Esophagus muscularis mucosa (tissue), 4 donors: ENCODE data around the gene PSMB1. TPM values are rescaled to one million over a fixed set of nuclear protein-coding genes. Genes with fewer than 3 reads are reported as not detected.

Source experiments
- DNase-seq: peaks from one replicate; pipeline ENCODE4 v3.0.0-alpha.2; 2017; ENCODE audit errors: extremely low spot score
- H3K27ac ChIP-seq, 4 donors: fragments of 200-600 bp; sonication (generic); replicated peaks in 1 of 4; 1 replicate in 3 of 4; 2 replicates in 1 of 4; pipeline ENCODE4 v1.5.1; 2016 to 2019; ENCODE audit warnings: mild to moderate bottlenecking in 1 of 4
- H3K27me3 ChIP-seq, 4 donors: fragments of 200-600 bp; sonication (generic); one replicate each; pipeline versions ENCODE4 v1.5.1 to v1.6.0; 2016 to 2019
- H3K36me3 ChIP-seq, 4 donors: fragments of 200-600 bp; sonication (generic); one replicate each; pipeline ENCODE4 v1.5.1; 2016 to 2019
- H3K4me1 ChIP-seq, 4 donors: fragments of 200-600 bp; sonication (generic); one replicate each; pipeline ENCODE4 v1.5.1; 2016 to 2019
- H3K4me3 ChIP-seq, 4 donors: fragments of 200-600 bp; sonication (generic); 1 replicate in 2 of 4; 2 replicates in 2 of 4; pipeline ENCODE4 v1.5.1; 2016 to 2019; ENCODE audit warnings: mild to moderate bottlenecking in 4 of 4, moderate library complexity in 1 of 4
- H3K9me3 ChIP-seq, 4 donors: fragments of 200-600 bp; sonication (generic); 1 replicate in 3 of 4; 2 replicates in 1 of 4; pipeline ENCODE4 v1.5.1; 2016 to 2019
- EP300 ChIP-seq: sonication (generic); formaldehyde crosslinking; IDR thresholded peaks from one replicate; pipeline ENCODE4 v1.6.1; 2017; ENCODE audit warnings: antibody characterized with exemption
- POLR2A ChIP-seq: fragments of 450-650 bp; IDR thresholded peaks from one replicate; pipeline ENCODE4 v1.6.1; 2017; ENCODE audit warnings: antibody characterized with exemption, moderate library complexity, mild to moderate bottlenecking, low read depth
- POLR2AphosphoS5 ChIP-seq, 2 donors: sonication (generic); formaldehyde crosslinking; IDR thresholded peaks; one replicate each; pipeline ENCODE4 v1.6.1; 2017; ENCODE audit warnings: antibody characterized with exemption in 2 of 2
- WGBS: methylation state at CpG from one replicate; pipeline ENCODE4 v1.1.5; 2018; 5-methylcytosine and 5-hydroxymethylcytosine counted together
- intact Hi-C: fragments of 100-400 bp; cut with DNase I; formaldehyde crosslinking; loops from one replicate; pipeline ENCODE4 v1.15.1; 2023
- total RNA-seq, 4 donors: library from RNA; depleted of rRNA; stranded (reverse); fragments of >200 nt; gene quantifications; one replicate each; pipeline versions ENCODE4 v1.1.0 to v1.2.1, GENCODE V29; 2016
- TF ChIP-seq, protein P1 (sequence below), 3 experiments: fragments of 200-600 bp in 2 of 3; fragments of 450-650 bp in 1 of 3; sonication (generic) in 2 of 3; IDR thresholded peaks; one replicate each; pipeline ENCODE4 v1.5.1; 2017 to 2019; ENCODE audit warnings: antibody characterized with exemption in 3 of 3, mild to moderate bottlenecking in 2 of 3, moderate library complexity in 1 of 3

PSMB1 gene
- total RNA-seq, 4 donors from 2014 or later = 182 to 220 (median 211) TPM

DNA sequence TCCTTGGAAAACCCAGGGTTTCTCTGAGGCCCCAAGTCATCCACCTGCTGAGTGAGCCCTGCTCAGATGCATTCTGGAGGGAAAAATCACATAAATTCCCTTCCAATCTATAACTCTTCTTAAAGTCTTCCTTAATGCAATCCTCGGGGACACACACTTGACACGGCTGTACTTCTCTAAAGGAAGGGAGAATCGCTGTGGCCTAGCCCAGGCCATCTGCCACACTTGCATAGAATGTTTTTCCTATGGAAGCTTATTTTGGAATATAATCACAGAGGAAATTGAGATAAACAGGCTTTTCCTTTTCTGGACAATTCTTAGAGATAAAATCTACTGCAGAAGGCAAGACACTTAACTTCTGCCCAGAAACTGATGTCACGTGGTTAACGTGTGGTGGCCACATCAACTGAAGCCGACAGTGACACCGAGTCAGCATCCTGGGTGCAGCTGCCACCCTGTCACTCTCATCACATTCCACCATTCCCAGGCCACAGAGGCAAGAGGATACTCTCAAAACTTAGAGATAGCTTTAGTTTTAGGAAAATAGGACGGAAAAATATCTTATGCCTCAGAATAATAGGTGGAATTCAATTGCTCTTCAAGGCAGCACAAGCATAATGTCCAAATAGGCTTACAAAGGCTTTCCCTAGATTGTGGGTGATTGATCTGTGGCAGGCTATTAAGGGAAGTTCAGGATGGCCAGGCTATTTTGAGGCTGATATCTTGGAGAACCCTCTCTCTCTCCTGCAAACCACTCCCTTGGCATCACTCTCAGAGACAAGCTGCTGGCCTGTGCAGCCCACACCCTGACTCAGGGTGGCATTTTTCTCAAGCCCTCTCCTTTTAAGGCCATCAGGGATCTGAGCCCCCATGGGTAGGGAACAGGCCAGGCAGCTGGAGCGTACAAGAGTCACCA is 29.6 kb downstream of the PSMB1 start:
- DNase-seq = no peak
- peaks cover 0 to 22% (median 0%) of the 10 kb centered on the region in 4 donors for H3K4me1 ChIP-seq
- H3K36me3 ChIP-seq = no peaks in the 10 kb centered on the region
- H3K4me3 ChIP-seq = no peak overlapping the region
- H3K9me3 ChIP-seq = no peaks in the 10 kb centered on the region
- 75% methylated on average over 9 of the region's 9 CpGs for WGBS
- no peaks in the 10 kb centered on the region for H3K27me3 ChIP-seq
- intact Hi-C loops = no loop called here
- H3K27ac ChIP-seq = no peak overlapping the region
- no peak for TF ChIP-seq EP300
- TF ChIP-seq, protein P1, sequence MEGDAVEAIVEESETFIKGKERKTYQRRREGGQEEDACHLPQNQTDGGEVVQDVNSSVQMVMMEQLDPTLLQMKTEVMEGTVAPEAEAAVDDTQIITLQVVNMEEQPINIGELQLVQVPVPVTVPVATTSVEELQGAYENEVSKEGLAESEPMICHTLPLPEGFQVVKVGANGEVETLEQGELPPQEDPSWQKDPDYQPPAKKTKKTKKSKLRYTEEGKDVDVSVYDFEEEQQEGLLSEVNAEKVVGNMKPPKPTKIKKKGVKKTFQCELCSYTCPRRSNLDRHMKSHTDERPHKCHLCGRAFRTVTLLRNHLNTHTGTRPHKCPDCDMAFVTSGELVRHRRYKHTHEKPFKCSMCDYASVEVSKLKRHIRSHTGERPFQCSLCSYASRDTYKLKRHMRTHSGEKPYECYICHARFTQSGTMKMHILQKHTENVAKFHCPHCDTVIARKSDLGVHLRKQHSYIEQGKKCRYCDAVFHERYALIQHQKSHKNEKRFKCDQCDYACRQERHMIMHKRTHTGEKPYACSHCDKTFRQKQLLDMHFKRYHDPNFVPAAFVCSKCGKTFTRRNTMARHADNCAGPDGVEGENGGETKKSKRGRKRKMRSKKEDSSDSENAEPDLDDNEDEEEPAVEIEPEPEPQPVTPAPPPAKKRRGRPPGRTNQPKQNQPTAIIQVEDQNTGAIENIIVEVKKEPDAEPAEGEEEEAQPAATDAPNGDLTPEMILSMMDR (IDR thresholded peaks at IDR 0.05) = no peak
- no peak for TF ChIP-seq POLR2AphosphoS5 (IDR thresholded peaks at IDR 0.05)
- no peak for TF ChIP-seq POLR2A

GRCh38 chr6:170522565-170523183 is 30.4 kb downstream of the PSMB1 start:
- no peak for TF ChIP-seq POLR2AphosphoS5 (IDR thresholded peaks at IDR 0.05)
- TF ChIP-seq EP300 = no peak
- TF ChIP-seq, protein P1 (IDR thresholded peaks at IDR 0.05) = no peak
- no peak for TF ChIP-seq POLR2A
- Histone ChIP-seq H3K9me3 (peaks cover 0 to 4% (median 0%) of the 10 kb centered on the region in 4 donors), H3K36me3 (no peaks in the 10 kb centered on the region), H3K27ac (no peak overlapping the region), H3K27me3 (no peaks in the 10 kb centered on the region), H3K4me3 (no peak overlapping the region), H3K4me1 (peaks cover 0 to 22% (median 0%) of the 10 kb centered on the region in 4 donors)
- intact Hi-C loops = no loop called here
- no peak for DNase-seq
- WGBS = 83% methylated on average over 10 of the region's 10 CpGs

DNA sequence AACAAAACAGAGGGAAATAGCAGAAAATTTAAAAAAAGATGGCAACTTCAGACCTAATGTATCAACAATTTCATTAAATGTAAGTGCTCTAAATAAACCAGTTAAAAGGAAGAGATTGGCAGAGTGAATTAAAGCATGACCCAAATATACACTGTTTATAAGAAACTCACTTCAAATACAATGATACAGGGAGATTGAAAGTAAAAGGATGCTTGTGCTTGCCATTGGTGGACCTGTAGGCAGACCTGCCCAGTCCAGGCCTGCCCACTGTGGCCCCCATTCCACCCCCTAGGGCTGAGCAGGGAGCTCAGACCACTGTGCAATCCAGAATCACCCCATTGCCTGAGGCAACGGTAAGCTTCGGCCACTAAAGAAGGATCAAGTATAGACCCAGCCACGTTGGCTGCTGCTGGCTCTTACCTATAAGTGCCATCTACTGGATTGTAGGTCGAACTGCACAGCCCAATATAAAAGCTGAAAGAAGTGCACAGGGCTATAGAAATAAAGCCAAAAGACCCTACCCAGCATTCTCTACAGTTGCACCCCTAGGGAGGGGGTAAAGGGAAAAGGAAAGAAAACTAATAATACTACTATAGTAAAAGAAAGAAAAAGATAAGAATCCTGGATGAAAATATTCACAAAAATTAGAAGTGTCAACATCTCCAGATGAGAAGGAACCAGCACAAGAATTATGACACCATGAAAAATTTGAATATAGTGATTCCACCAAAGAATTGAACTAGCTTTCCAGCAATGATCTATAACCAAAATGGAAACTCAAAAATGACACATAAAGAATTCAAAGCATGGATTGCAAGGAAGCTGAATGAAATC is 36.1 kb downstream of the PSMB1 start:
- 3% methylated on average over 4 of the region's 4 CpGs for WGBS
- intact Hi-C loops = no loop called here
- TF ChIP-seq, protein P1 (IDR thresholded peaks at IDR 0.05) = peak; percentile 30 to 65 (median 41)
- TF ChIP-seq EP300 (no peak), POLR2AphosphoS5 (IDR thresholded peaks at IDR 0.05) (no peak), POLR2A (no peak)
- Histone ChIP-seq H3K9me3 (peaks cover 0 to 9% (median 3%) of the 10 kb centered on the region in 4 donors), H3K27ac (no peak overlapping the region), H3K27me3 (no peaks in the 10 kb centered on the region), H3K4me3 (no peak overlapping the region), H3K4me1 (no peaks in the 10 kb centered on the region), H3K36me3 (no peaks in the 10 kb centered on the region)
- DNase-seq = no peak

DNA sequence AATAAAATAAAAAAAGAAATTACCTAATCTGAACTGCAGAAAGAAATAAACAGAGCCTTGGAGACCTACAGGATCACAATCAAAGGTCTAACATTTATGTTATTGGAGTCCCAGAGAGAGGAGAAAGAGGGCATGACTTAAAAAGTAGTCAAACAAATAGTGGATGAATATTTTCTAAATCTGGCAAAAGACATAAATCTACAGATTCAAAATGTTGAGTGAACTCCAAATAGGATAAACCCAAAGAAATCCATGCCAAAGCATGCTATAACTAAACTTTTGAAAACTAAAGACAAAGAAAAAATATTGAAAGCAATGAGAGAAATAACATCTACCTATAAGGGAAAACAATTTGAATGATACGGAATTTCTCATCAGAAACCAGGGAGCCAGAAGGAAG is 38.2 kb downstream of the PSMB1 start:
- Histone ChIP-seq H3K4me3 (no peak overlapping the region), H3K27me3 (peaks cover 0 to 9% (median 0%) of the 10 kb centered on the region in 4 donors), H3K9me3 (peaks cover 0 to 9% (median 3%) of the 10 kb centered on the region in 4 donors), H3K36me3 (no peaks in the 10 kb centered on the region), H3K4me1 (no peaks in the 10 kb centered on the region), H3K27ac (no peak overlapping the region)
- no peak for TF ChIP-seq POLR2A
- TF ChIP-seq, protein P1 (IDR thresholded peaks at IDR 0.05) = no peak
- no peak for TF ChIP-seq EP300
- TF ChIP-seq POLR2AphosphoS5 (IDR thresholded peaks at IDR 0.05) = no peak
- intact Hi-C loops = no loop called here
- DNase-seq = no peak
- 94% methylated on average over 1 of the region's 1 CpG for WGBS
